GM23338 (cell line): Measurements from ENCODE around the gene DAGLB. TPM values are rescaled to one million over a fixed set of nuclear protein-coding genes. Genes with fewer than 3 reads are reported as not detected.

Source experiments
- ATAC-seq: fragments of 200-7000 bp; cut with Tn5 transposase; 3 replicates; pipeline ENCODE4 v1.9.1; 2020
- DNase-seq: peaks from one replicate; pipeline ENCODE4 v3.0.0-alpha.2; 2015; ENCODE audit warnings: low spot score
- H2AFZ ChIP-seq: fragments of 200-600 bp; sonication (generic); 2 replicates; pipeline ENCODE4 v1.8.0; 2016; ENCODE audit warnings: antibody characterized with exemption, mild to moderate bottlenecking, moderate library complexity
- H3F3A ChIP-seq: fragments of 200-600 bp; sonication (generic); replicated peaks from 2 replicates; pipeline ENCODE4 v1.8.0; 2017; ENCODE audit warnings: antibody characterized with exemption, mixed run types, low read depth
- H3K27ac ChIP-seq: fragments of 200-600 bp; sonication (generic); 2 replicates; pipeline ENCODE4 v1.6.1; 2016; ENCODE audit warnings: low read depth
- H3K27me3 ChIP-seq: fragments of 200-600 bp; sonication (generic); 2 replicates; pipeline ENCODE4 v1.8.0; 2016; ENCODE audit warnings: mild to moderate bottlenecking, mixed run types, moderate library complexity; ENCODE audit not compliant: insufficient read depth
- H3K36me3 ChIP-seq: fragments of 200-600 bp; sonication (generic); 2 replicates; pipeline ENCODE4 v1.8.0; 2016; ENCODE audit warnings: mild to moderate bottlenecking; ENCODE audit not compliant: insufficient read depth
- H3K4me1 ChIP-seq: fragments of 200-600 bp; sonication (generic); 2 replicates; pipeline ENCODE4 v1.8.0; 2016; ENCODE audit warnings: mild to moderate bottlenecking, moderate library complexity; ENCODE audit not compliant: insufficient read depth
- H3K4me2 ChIP-seq: fragments of 200-600 bp; sonication (generic); 2 replicates; pipeline ENCODE4 v1.7.1; 2017; ENCODE audit warnings: mixed run types
- H3K4me3 ChIP-seq: fragments of 200-600 bp; sonication (generic); 2 replicates; pipeline ENCODE4 v1.6.1; 2016; ENCODE audit warnings: mixed run types
- H3K79me2 ChIP-seq: fragments of 200-600 bp; sonication (generic); replicated peaks from 2 replicates; pipeline ENCODE4 v1.8.0; 2017; ENCODE audit warnings: mild to moderate bottlenecking; ENCODE audit not compliant: insufficient read depth
- H3K9me2 ChIP-seq: fragments of 200-600 bp; sonication (generic); 2 replicates; pipeline ENCODE4 v1.8.0; 2017; ENCODE audit not compliant: insufficient read depth
- H4K20me1 ChIP-seq: fragments of 200-600 bp; sonication (generic); replicated peaks from 2 replicates; pipeline ENCODE4 v1.8.0; 2017; ENCODE audit warnings: mild to moderate bottlenecking; ENCODE audit not compliant: insufficient read depth
- H3K27ac Mint-ChIP-seq: 2 replicates; pipeline ENCODE4 v1.8.0; 2020; ENCODE audit warnings: inconsistent platforms, mild to moderate bottlenecking, moderate library complexity, mixed read lengths
- H3K27me3 Mint-ChIP-seq: 3 replicates; pipeline ENCODE4 v1.8.0; 2022; ENCODE audit warnings: low read depth, mild to moderate bottlenecking, moderate library complexity, mixed read lengths, inconsistent platforms; ENCODE audit not compliant: insufficient read depth, poor library complexity
- H3K36me3 Mint-ChIP-seq: 3 replicates; pipeline ENCODE4 v1.8.0; 2021; ENCODE audit warnings: low read depth, mild to moderate bottlenecking, inconsistent platforms, moderate library complexity, mixed read lengths
- H3K4me1 Mint-ChIP-seq: 3 replicates; pipeline ENCODE4 v1.8.0; 2020; ENCODE audit warnings: mild to moderate bottlenecking, inconsistent platforms, mixed read lengths
- H3K4me3 Mint-ChIP-seq: 3 replicates; pipeline ENCODE4 v1.8.0; 2021; ENCODE audit warnings: moderate library complexity, mild to moderate bottlenecking, inconsistent platforms, mixed read lengths
- H3K9me3 Mint-ChIP-seq: 3 replicates; pipeline ENCODE4 v1.8.0; 2020; ENCODE audit warnings: moderate library complexity, mild to moderate bottlenecking, inconsistent platforms, mixed read lengths
- CREB1 ChIP-seq: fragments of 250-450 bp; sonication (Bioruptor Pico); IDR thresholded peaks from 2 replicates; pipeline ENCODE4 v1.5.0; 2020; ENCODE audit warnings: low read depth, mild to moderate bottlenecking, moderate library complexity
- NANOG ChIP-seq: IDR thresholded peaks from 2 replicates; pipeline ENCODE4 v1.6.1; 2016; ENCODE audit warnings: antibody characterized with exemption, borderline replicate concordance
- POLR2AphosphoS5 ChIP-seq: IDR thresholded peaks from 2 replicates; pipeline ENCODE4 v1.6.1; 2016; ENCODE audit warnings: antibody characterized with exemption, low read depth
- STAT1 ChIP-seq: IDR thresholded peaks from one replicate; pipeline ENCODE4 v1.6.1; 2016; ENCODE audit warnings: antibody characterized with exemption; ENCODE audit not compliant: unreplicated experiment
- ZNF114 ChIP-seq: fragments of 250-450 bp; sonication (Bioruptor Pico); IDR thresholded peaks from 2 replicates; pipeline ENCODE4 v1.5.0; 2020; ENCODE audit warnings: mild to moderate bottlenecking, moderate library complexity
- ZNF331 ChIP-seq: fragments of 250-450 bp; sonication (Bioruptor Pico); IDR thresholded peaks from 2 replicates; pipeline ENCODE4 v1.5.0; 2020; ENCODE audit warnings: low read depth, mild to moderate bottlenecking, moderate library complexity
- polyA plus RNA-seq: library from polyadenylated mRNA; unstranded; fragments of >200 nt; fragmentation: Nextera tagmentation; extraction: Ambion mirVana; gene quantifications from 2 replicates; pipeline ENCODE4 v1.2.1, GENCODE V29; 2016
- total RNA-seq: library from RNA; depleted of rRNA; stranded (reverse); fragments of >200 nt; shearing (Covaris generic); gene quantifications from 2 replicates; pipeline ENCODE4 v1.2.3, GENCODE V29; 2014
- TF ChIP-seq, protein P1 (sequence below): fragments of 250-450 bp; sonication (Bioruptor Pico); IDR thresholded peaks from 2 replicates; pipeline ENCODE4 v1.5.0; 2020; ENCODE audit warnings: mild to moderate bottlenecking, moderate library complexity

DAGLB gene
- total and polyA plus RNA-seq, 2 experiments from 2014 or later: 13.8 to 26.0 TPM

DNA sequence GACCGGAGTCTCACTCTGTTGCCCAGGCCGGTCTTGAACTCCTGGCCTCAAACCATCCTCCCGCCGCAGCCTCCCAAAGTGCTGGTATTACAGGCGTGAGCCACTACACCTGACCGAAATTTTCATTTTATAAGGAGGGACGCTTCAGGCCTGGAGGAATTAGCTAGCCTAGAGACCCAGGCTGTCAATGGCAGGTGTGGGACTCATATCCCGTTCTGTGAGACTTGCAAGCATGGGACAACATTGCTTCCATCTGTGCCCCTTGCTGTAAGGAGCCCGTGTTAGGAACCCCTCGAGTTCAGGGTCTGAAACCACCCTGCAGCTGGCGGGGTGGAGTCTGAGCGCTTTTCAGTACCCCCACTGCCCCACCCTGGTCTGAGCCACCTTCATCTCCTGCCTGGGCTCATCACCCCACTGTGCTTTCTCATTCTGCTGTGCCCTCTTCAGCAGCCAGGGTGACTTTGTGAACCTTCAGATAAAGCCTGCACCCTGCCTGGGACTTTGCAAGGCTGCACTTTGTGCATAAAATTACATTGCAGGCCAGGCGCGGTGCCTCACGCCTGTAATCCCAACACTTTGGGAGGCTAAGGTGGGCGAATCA lies 1.3 kb upstream of the DAGLB start:
- Mint-ChIP-seq H3K4me3 (peak overlapping the region; percentile 92; the same call in 2 of the 3 replicates), H3K27me3 (peaks cover 14% of the 10 kb centered on the region), H3K36me3 (peaks cover 25% of the 10 kb centered on the region), H3K27ac (no peak overlapping the region), H3K9me3 (peaks cover 5% of the 10 kb centered on the region; the same call in 1 of the 3 replicates), H3K4me1 (no peaks in the 10 kb centered on the region; the same call in 2 of the 3 replicates)
- H3K4me1 ChIP-seq: no peaks in the 10 kb centered on the region; the same call in 1 of the 2 replicates
- peaks cover 20% of the 10 kb centered on the region for H3K36me3 ChIP-seq
- no peaks in the 10 kb centered on the region for H3K9me2 ChIP-seq
- DNase-seq: peak; percentile 14
- peak overlapping the region; percentile 77; the same call in 1 of the 2 replicates for H3K4me2 ChIP-seq
- peaks cover 28% of the 10 kb centered on the region for H3K79me2 ChIP-seq
- 0 out of 2 replicates have a peak, but pooled peaks cover 8% of the 10 kb centered on the region for H3F3A ChIP-seq
- H4K20me1 ChIP-seq: peaks cover 18% of the 10 kb centered on the region
- no peak overlapping the region for H2AFZ ChIP-seq
- H3K27ac ChIP-seq: no peak overlapping the region
- ATAC-seq: no peak
- no peaks in the 10 kb centered on the region for H3K27me3 ChIP-seq
- peak overlapping the region; percentile 81 for H3K4me3 ChIP-seq
- no peak for TF ChIP-seq ZNF114

DNA sequence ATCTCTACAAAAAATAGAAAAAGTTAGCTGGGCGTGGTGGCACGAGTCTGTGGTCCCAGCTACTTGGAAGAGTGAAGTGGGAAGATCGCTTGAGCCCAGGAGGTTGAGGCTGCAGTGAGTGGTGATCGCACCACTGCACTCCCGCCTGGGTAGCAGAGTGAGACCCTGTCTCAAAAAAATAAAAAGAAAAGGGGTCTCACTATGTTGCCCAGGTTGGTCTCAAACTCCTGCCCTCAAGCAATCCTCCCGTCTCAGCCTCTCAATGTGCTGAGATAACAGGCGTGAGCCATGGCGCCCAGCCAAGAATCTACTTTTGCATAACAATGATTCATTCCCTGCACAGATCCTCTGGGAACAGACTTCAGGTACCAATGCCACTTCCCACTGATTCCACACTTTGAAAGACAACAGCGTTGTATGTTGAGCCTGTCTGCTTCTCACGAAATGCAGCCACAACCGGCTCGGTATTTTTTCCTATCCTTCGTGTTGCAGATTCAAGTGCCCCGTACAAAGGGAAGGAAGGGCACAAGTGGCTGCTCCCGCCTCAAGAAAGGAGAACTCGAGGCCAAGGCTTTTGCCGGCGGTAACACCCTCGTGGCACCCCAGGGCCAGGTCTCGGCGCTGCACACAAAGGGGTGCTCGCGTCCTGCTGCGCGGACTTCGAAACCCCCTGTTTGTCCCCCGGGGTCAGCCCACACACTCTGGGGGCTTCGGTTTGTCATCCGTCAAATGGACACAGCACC lies 745 bp downstream of the DAGLB start:
- Histone ChIP-seq H4K20me1 (peaks cover 29% of the 10 kb centered on the region), H3K4me3 (peak overlapping the region; percentile 81), H3F3A (0 out of 2 replicates have a peak, but pooled peaks cover 8% of the 10 kb centered on the region), H3K36me3 (peaks cover 26% of the 10 kb centered on the region), H3K79me2 (peaks cover 49% of the 10 kb centered on the region), H3K27ac (peak overlapping the region; percentile 63), H3K27me3 (no peaks in the 10 kb centered on the region), H3K4me1 (no peaks in the 10 kb centered on the region; the same call in 1 of the 2 replicates), H3K9me2 (no peaks in the 10 kb centered on the region), H3K4me2 (peak overlapping the region; percentile 77), H2AFZ (peak overlapping the region; percentile 87)
- peak overlapping the region; percentile 94 for H3K27ac Mint-ChIP-seq
- H3K27me3 Mint-ChIP-seq: peaks cover 14% of the 10 kb centered on the region
- peak; percentile 71 for ATAC-seq
- peak; percentile 81 for DNase-seq
- peak overlapping the region; percentile 92 for H3K4me3 Mint-ChIP-seq
- no peaks in the 10 kb centered on the region; the same call in 2 of the 3 replicates for H3K4me1 Mint-ChIP-seq
- TF ChIP-seq POLR2AphosphoS5: peak; percentile 19; the same call in 1 of the 2 replicates
- TF ChIP-seq ZNF331 (CRISPR knock-in tag): no peak
- TF ChIP-seq NANOG: no peak
- H3K36me3 Mint-ChIP-seq: peaks cover 44% of the 10 kb centered on the region
- H3K9me3 Mint-ChIP-seq: peaks cover 5% of the 10 kb centered on the region; the same call in 1 of the 3 replicates

DNA sequence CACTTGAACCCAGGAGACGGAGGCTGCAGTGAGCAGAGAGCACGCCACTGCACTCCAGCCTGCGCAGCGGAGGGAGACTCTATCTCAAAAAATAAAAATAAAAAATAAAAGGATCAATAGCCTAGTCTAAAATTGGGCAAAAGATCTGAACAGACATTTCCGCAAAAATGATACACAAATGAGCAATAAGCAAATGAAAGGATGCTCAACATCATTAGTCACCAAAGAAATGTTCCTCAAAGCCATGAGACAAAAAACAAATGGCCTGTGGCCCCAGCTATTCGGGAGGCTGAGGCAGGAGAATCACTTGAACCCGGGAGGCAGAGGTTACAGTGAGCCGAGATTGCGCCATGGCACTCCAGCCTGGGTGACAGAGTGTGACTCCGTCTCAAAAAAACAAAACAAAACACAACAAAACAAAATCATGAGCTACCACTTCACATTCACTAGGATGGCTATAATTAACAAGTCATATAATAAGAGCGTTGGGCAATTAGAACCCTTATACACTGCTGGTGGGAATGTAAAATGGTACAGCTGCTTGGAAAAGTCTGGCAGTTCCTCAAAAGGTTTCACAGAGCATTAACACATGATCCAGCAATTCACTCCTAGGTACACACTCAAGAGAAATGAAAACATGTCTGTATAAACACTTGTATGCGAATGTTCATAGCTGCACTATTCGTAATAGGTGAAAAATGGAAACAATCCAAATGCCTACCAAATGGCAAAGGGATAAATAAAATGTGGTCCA lies 3.1 kb downstream of the DAGLB start:
- H3K4me1 Mint-ChIP-seq: peaks cover 7% of the 10 kb centered on the region; the same call in 2 of the 3 replicates
- H3K36me3 Mint-ChIP-seq: peaks cover 63% of the 10 kb centered on the region
- Histone ChIP-seq H3F3A (0 out of 2 replicates have a peak, but pooled peaks cover 8% of the 10 kb centered on the region), H3K4me2 (no peak overlapping the region), H3K27me3 (no peaks in the 10 kb centered on the region), H3K9me2 (no peaks in the 10 kb centered on the region), H3K36me3 (peaks cover 26% of the 10 kb centered on the region), H3K4me1 (no peaks in the 10 kb centered on the region; the same call in 1 of the 2 replicates), H4K20me1 (peaks cover 32% of the 10 kb centered on the region), H3K27ac (no peak overlapping the region), H3K4me3 (no peak overlapping the region), H2AFZ (no peak overlapping the region), H3K79me2 (peaks cover 72% of the 10 kb centered on the region)
- no peak overlapping the region for H3K27ac Mint-ChIP-seq
- H3K4me3 Mint-ChIP-seq: no peak overlapping the region
- H3K9me3 Mint-ChIP-seq: peaks cover 5% of the 10 kb centered on the region; the same call in 1 of the 3 replicates
- H3K27me3 Mint-ChIP-seq: peaks cover 17% of the 10 kb centered on the region
- DNase-seq: no peak
- ATAC-seq: no peak
- TF ChIP-seq ZNF114 (no peak), ZNF331 (CRISPR knock-in tag) (no peak), NANOG (no peak), CREB1 (CRISPR knock-in tag) (no peak), STAT1 (no peak)
- TF ChIP-seq, protein P1, sequence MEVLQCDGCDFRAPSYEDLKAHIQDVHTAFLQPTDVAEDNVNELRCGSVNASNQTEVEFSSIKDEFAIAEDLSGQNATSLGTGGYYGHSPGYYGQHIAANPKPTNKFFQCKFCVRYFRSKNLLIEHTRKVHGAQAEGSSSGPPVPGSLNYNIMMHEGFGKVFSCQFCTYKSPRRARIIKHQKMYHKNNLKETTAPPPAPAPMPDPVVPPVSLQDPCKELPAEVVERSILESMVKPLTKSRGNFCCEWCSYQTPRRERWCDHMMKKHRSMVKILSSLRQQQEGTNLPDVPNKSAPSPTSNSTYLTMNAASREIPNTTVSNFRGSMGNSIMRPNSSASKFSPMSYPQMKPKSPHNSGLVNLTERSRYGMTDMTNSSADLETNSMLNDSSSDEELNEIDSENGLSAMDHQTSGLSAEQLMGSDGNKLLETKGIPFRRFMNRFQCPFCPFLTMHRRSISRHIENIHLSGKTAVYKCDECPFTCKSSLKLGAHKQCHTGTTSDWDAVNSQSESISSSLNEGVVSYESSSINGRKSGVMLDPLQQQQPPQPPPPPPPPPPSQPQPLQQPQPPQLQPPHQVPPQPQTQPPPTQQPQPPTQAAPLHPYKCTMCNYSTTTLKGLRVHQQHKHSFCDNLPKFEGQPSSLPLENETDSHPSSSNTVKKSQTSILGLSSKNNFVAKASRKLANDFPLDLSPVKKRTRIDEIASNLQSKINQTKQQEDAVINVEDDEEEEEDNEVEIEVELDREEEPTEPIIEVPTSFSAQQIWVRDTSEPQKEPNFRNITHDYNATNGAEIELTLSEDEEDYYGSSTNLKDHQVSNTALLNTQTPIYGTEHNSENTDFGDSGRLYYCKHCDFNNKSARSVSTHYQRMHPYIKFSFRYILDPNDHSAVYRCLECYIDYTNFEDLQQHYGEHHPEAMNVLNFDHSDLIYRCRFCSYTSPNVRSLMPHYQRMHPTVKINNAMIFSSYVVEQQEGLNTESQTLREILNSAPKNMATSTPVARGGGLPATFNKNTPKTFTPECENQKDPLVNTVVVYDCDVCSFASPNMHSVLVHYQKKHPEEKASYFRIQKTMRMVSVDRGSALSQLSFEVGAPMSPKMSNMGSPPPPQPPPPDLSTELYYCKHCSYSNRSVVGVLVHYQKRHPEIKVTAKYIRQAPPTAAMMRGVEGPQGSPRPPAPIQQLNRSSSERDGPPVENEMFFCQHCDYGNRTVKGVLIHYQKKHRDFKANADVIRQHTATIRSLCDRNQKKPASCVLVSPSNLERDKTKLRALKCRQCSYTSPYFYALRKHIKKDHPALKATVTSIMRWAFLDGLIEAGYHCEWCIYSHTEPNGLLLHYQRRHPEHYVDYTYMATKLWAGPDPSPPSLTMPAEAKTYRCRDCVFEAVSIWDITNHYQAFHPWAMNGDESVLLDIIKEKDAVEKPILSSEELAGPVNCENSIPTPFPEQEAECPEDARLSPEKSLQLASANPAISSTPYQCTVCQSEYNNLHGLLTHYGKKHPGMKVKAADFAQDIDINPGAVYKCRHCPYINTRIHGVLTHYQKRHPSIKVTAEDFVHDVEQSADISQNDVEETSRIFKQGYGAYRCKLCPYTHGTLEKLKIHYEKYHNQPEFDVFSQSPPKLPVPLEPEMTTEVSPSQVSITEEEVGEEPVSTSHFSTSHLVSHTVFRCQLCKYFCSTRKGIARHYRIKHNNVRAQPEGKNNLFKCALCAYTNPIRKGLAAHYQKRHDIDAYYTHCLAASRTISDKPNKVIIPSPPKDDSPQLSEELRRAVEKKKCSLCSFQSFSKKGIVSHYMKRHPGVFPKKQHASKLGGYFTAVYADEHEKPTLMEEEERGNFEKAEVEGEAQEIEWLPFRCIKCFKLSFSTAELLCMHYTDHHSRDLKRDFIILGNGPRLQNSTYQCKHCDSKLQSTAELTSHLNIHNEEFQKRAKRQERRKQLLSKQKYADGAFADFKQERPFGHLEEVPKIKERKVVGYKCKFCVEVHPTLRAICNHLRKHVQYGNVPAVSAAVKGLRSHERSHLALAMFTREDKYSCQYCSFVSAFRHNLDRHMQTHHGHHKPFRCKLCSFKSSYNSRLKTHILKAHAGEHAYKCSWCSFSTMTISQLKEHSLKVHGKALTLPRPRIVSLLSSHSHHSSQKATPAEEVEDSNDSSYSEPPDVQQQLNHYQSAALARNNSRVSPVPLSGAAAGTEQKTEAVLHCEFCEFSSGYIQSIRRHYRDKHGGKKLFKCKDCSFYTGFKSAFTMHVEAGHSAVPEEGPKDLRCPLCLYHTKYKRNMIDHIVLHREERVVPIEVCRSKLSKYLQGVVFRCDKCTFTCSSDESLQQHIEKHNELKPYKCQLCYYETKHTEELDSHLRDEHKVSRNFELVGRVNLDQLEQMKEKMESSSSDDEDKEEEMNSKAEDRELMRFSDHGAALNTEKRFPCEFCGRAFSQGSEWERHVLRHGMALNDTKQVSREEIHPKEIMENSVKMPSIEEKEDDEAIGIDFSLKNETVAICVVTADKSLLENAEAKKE (CRISPR knock-in tag): no peak
